Measurements from ENCODE around the gene CRAMP1.
"Not testable (repeated sequence)": the region's sequence is repeated elsewhere in the genome, so short reads cannot be mapped to it uniquely, and the experiment has no call there.

The CRAMP1 gene

GRCh38 chr16:1584926-1585484 lies 27.2 kb upstream of the CRAMP1 start:
- no peak for DNase-seq
- TF ChIP-seq POLR2A (IDR thresholded peaks at IDR 0.05; ENCODE audit: low read length): no peak
- no peak for TF ChIP-seq GATA1 (IDR thresholded peaks at IDR 0.05; ENCODE audit: low read depth, low read length)

GRCh38 chr16:1590366-1590765 lies 21.8 kb upstream of the CRAMP1 start:
- no peak for DNase-seq
- TF ChIP-seq GATA1 (IDR thresholded peaks at IDR 0.05; ENCODE audit: low read depth, low read length) (no peak), POLR2A (IDR thresholded peaks at IDR 0.05; ENCODE audit: low read length) (no peak)

GRCh38 chr16:1590930-1591705 lies 21.0 kb upstream of the CRAMP1 start:
- no peak for DNase-seq
- TF ChIP-seq GATA1 (IDR thresholded peaks at IDR 0.05; ENCODE audit: low read depth, low read length) (no peak), POLR2A (IDR thresholded peaks at IDR 0.05; ENCODE audit: low read length) (no peak)

GRCh38 chr16:1592446-1592845 lies 19.7 kb upstream of the CRAMP1 start:
- TF ChIP-seq POLR2A (IDR thresholded peaks at IDR 0.05; ENCODE audit: low read length) (no peak), GATA1 (IDR thresholded peaks at IDR 0.05; ENCODE audit: low read depth, low read length) (no peak)
- DNase-seq: no peak

GRCh38 chr16:1595511-1595910 lies 16.6 kb upstream of the CRAMP1 start:
- DNase-seq: not testable (repeated sequence)

GRCh38 chr16:1596516-1596915 lies 15.6 kb upstream of the CRAMP1 start:
- no peak for DNase-seq
- no peak for TF ChIP-seq POLR2A (IDR thresholded peaks at IDR 0.05; ENCODE audit: low read length)
- TF ChIP-seq GATA1 (IDR thresholded peaks at IDR 0.05; ENCODE audit: low read depth, low read length): no peak

- DNase-seq: no peak
- TF ChIP-seq POLR2A (IDR thresholded peaks at IDR 0.05; ENCODE audit: low read length) (no peak), GATA1 (IDR thresholded peaks at IDR 0.05; ENCODE audit: low read depth, low read length) (no peak)
Measured at GRCh38 chr16:1597154-1597553, 15.0 kb upstream of the CRAMP1 start.

GRCh38 chr16:1601031-1601430 lies 11.1 kb upstream of the CRAMP1 start:
- DNase-seq: no peak

GRCh38 chr16:1601489-1601888 lies 10.7 kb upstream of the CRAMP1 start:
- no peak for DNase-seq
- TF ChIP-seq GATA1 (IDR thresholded peaks at IDR 0.05; ENCODE audit: low read depth, low read length) (no peak), POLR2A (IDR thresholded peaks at IDR 0.05; ENCODE audit: low read length) (no peak)

More at GRCh38 chr16:1601031-1601430, 11.1 kb upstream of the CRAMP1 start:
- TF ChIP-seq GATA1 (IDR thresholded peaks at IDR 0.05; ENCODE audit: low read depth, low read length) (no peak), POLR2A (IDR thresholded peaks at IDR 0.05; ENCODE audit: low read length) (no peak)

GRCh38 chr16:1602285-1602684 lies 9.9 kb upstream of the CRAMP1 start:
- no peak for TF ChIP-seq GATA1 (IDR thresholded peaks at IDR 0.05; ENCODE audit: low read depth, low read length)
- TF ChIP-seq POLR2A (IDR thresholded peaks at IDR 0.05; ENCODE audit: low read length): no peak
- no peak for DNase-seq

GRCh38 chr16:1606774-1607173 lies 5.4 kb upstream of the CRAMP1 start:
- TF ChIP-seq GATA1 (IDR thresholded peaks at IDR 0.05; ENCODE audit: low read depth, low read length): no peak
- TF ChIP-seq POLR2A (IDR thresholded peaks at IDR 0.05; ENCODE audit: low read length): no peak
- DNase-seq: no peak

GRCh38 chr16:1607971-1608370 lies 4.2 kb upstream of the CRAMP1 start:
- no peak for TF ChIP-seq GATA1 (IDR thresholded peaks at IDR 0.05; ENCODE audit: low read depth, low read length)
- TF ChIP-seq POLR2A (IDR thresholded peaks at IDR 0.05; ENCODE audit: low read length): no peak
- no peak for DNase-seq

GRCh38 chr16:1610071-1610898 lies 1.9 kb upstream of the CRAMP1 start:
- DNase-seq: peak; percentile 92 to 94
- no peak for TF ChIP-seq GATA1 (IDR thresholded peaks at IDR 0.05; ENCODE audit: low read depth, low read length)
- TF ChIP-seq POLR2A (IDR thresholded peaks at IDR 0.05; ENCODE audit: low read length): no peak

- peak in 1 of 2 experiments; percentile 85 for DNase-seq
Measured at GRCh38 chr16:1610899-1611632, 1.1 kb upstream of the CRAMP1 start.

More at GRCh38 chr16:1610899-1611632, 1.1 kb upstream of the CRAMP1 start:
- TF ChIP-seq POLR2A (IDR thresholded peaks at IDR 0.05; ENCODE audit: low read length) (peak; percentile 45), GATA1 (IDR thresholded peaks at IDR 0.05; ENCODE audit: low read depth, low read length) (no peak)
